Measurements from ENCODE around the gene TIMM50. TPM values are rescaled to one million over a fixed set of nuclear protein-coding genes. Genes with fewer than 3 reads are reported as not detected.

The TIMM50 gene
- total RNA-seq, 4 donors from 2014 or later, result 66.9 to 97.6 (median 85.6) TPM

- Histone ChIP-seq H3K9me3 (no peaks in the 10 kb centered on the region), H3K4me3 (no peak overlapping the region), H3K36me3 (no peaks in the 10 kb centered on the region), H3K27me3 (peaks cover 59 to 84% (median 62%) of the 10 kb centered on the region in 3 donors), H3K27ac (no peak overlapping the region), H3K4me1 (no peaks in the 10 kb centered on the region)
- DNase-seq (no peak), ATAC-seq (no peak)
- intact Hi-C loops (cut with DNase I; ENCODE audit: low total_unique reads), result no loop called here
- TF ChIP-seq CTCF (IDR thresholded peaks at IDR 0.05 in 4 of 5, conservative IDR thresholded peaks at IDR 0.05 in 1 of 5) (no peak), POLR2A (IDR thresholded peaks at IDR 0.05) (no peak)
- in situ Hi-C loops (cut with MboI; ENCODE audit: low sequenced_read_pairs in 4 of 4), result no loop called here
These were observed 27.2 kb downstream of the TIMM50 start for GRCh38 chr19:39507715-39508364.

- in situ Hi-C loops (cut with MboI; ENCODE audit: low sequenced_read_pairs in 4 of 4), result no loop called here
- TF ChIP-seq POLR2A (IDR thresholded peaks at IDR 0.05), result no peak
- TF ChIP-seq CTCF (IDR thresholded peaks at IDR 0.05 in 4 of 5, conservative IDR thresholded peaks at IDR 0.05 in 1 of 5), result no peak
- intact Hi-C loops (cut with DNase I; ENCODE audit: low total_unique reads), result no loop called here
- peaks cover 55 to 84% (median 58%) of the 10 kb centered on the region in 3 donors for H3K27me3 ChIP-seq
- H3K9me3 ChIP-seq, result no peaks in the 10 kb centered on the region
- H3K36me3 ChIP-seq, result no peaks in the 10 kb centered on the region
- no peak for DNase-seq
- no peak overlapping the region for H3K27ac ChIP-seq
- ATAC-seq, result no peak
- no peaks in the 10 kb centered on the region for H3K4me1 ChIP-seq
- H3K4me3 ChIP-seq, result no peak overlapping the region
These were observed 28.0 kb downstream of the TIMM50 start for GRCh38 chr19:39508629-39509028.

- intact Hi-C loops (cut with DNase I; ENCODE audit: low total_unique reads) (no loop called here), in situ Hi-C loops (cut with MboI; ENCODE audit: low sequenced_read_pairs in 4 of 4) (no loop called here)
- ATAC-seq (no peak), DNase-seq (no peak)
- Histone ChIP-seq H3K36me3 (no peaks in the 10 kb centered on the region), H3K27ac (no peak overlapping the region), H3K27me3 (peaks cover 55 to 84% (median 58%) of the 10 kb centered on the region in 3 donors), H3K4me1 (no peaks in the 10 kb centered on the region), H3K9me3 (no peaks in the 10 kb centered on the region), H3K4me3 (no peak overlapping the region)
- TF ChIP-seq POLR2A (IDR thresholded peaks at IDR 0.05), result no peak
- no peak for TF ChIP-seq CTCF (IDR thresholded peaks at IDR 0.05 in 4 of 5, conservative IDR thresholded peaks at IDR 0.05 in 1 of 5)
These were observed 28.6 kb downstream of the TIMM50 start for GRCh38 chr19:39509233-39509632.

GRCh38 chr19:39512988-39513387 lies 32.4 kb downstream of the TIMM50 start:
- no peak for DNase-seq
- intact Hi-C loops (cut with DNase I; ENCODE audit: low total_unique reads) (no loop called here), in situ Hi-C loops (cut with MboI; ENCODE audit: low sequenced_read_pairs in 4 of 4) (no loop called here)
- no peaks in the 10 kb centered on the region for H3K4me1 ChIP-seq
- H3K27ac ChIP-seq, result no peak overlapping the region
- TF ChIP-seq CTCF (IDR thresholded peaks at IDR 0.05 in 4 of 5, conservative IDR thresholded peaks at IDR 0.05 in 1 of 5) (no peak), POLR2A (IDR thresholded peaks at IDR 0.05) (no peak)
- H3K9me3 ChIP-seq, result no peaks in the 10 kb centered on the region
- H3K27me3 ChIP-seq, result peaks cover 50 to 84% (median 66%) of the 10 kb centered on the region in 3 donors
- H3K36me3 ChIP-seq, result no peaks in the 10 kb centered on the region
- no peak for ATAC-seq
- H3K4me3 ChIP-seq, result no peak overlapping the region

Data from gastrocnemius medialis (tissue), 4 donors.